Activated CD8-positive, alpha-beta memory T cell treated with anti-CD3 and anti-CD28 coated beads for 36 hours (primary cell): ENCODE results near the gene CCNB3. TPM values are rescaled to one million over a fixed set of nuclear protein-coding genes. Genes with fewer than 3 reads are reported as not detected.
"Not testable (repeated sequence)": the region's sequence is repeated elsewhere in the genome, so short reads cannot be mapped to it uniquely, and the experiment has no call there.

Source experiments
- CTCF ChIA-PET: fragments of 350-600 bp; sonication (Branson Sonifier 250); formaldehyde crosslinking; loops from one replicate; lab custom pipeline; 2021; ENCODE audit warnings: antibody characterized with exemption; lab: Charles Lee
- POLR2A ChIA-PET: fragments of 350-600 bp; sonication (Branson Sonifier 250); formaldehyde crosslinking; loops from one replicate; lab custom pipeline; 2021; ENCODE audit warnings: antibody characterized with exemption; lab: Charles Lee
- total RNA-seq, 2 experiments: library from RNA; stranded (reverse); gene quantifications; one replicate each; pipeline ENCODE4 v1.2.3, GENCODE V29; 2021

Gene CCNB3
- total RNA-seq, 2 experiments from 2014 or later, result 0.38 to 0.65 TPM

DNA sequence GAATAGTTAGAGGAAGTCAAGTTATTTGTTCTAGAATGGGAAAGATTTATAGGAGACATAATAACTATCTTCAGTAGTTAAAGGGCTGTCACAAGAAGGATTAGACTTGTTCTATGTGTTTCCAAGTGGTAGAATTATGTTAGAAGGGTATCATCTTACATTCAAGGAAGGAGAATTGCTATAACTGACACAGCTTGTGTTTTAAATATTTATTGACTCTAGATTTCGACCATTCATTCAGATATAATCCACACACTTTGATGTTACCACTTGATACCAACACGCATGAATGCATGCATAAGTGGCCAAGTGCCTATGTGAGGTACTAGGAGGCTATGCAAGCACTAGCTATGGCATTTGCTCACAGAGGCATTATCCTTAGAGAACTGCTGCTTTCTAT is 122.7 kb downstream of the CCNB3 start:
- POLR2A ChIA-PET, result no interaction called here
- CTCF ChIA-PET, result no interaction called here

GRCh38 chrX:50332668-50333067 is 128.1 kb downstream of the CCNB3 start:
- POLR2A ChIA-PET, result not testable (repeated sequence)

GRCh38 chrX:50333308-50333707 is 128.7 kb downstream of the CCNB3 start:
- ChIA-PET POLR2A (interaction anchor here (0.6 kb wide), 1 partner anchor 187 kb away, joined by 4 read pairs; no protein-coding TSS in a partner anchor), CTCF (no interaction called here)

More at GRCh38 chrX:50332668-50333067, 128.1 kb downstream of the CCNB3 start:
- CTCF ChIA-PET, result not testable (repeated sequence)

- POLR2A ChIA-PET, result no interaction called here
Observed at GRCh38 chrX:50343917-50344316, 139.4 kb downstream of the CCNB3 start.

GRCh38 chrX:50372966-50373365 is 168.4 kb downstream of the CCNB3 start:
- ChIA-PET CTCF (no interaction called here), POLR2A (no interaction called here)

More at GRCh38 chrX:50343917-50344316, 139.4 kb downstream of the CCNB3 start:
- CTCF ChIA-PET, result no interaction called here

GRCh38 chrX:50375481-50376267 is 171.1 kb downstream of the CCNB3 start:
- POLR2A ChIA-PET, result no interaction called here

DNA sequence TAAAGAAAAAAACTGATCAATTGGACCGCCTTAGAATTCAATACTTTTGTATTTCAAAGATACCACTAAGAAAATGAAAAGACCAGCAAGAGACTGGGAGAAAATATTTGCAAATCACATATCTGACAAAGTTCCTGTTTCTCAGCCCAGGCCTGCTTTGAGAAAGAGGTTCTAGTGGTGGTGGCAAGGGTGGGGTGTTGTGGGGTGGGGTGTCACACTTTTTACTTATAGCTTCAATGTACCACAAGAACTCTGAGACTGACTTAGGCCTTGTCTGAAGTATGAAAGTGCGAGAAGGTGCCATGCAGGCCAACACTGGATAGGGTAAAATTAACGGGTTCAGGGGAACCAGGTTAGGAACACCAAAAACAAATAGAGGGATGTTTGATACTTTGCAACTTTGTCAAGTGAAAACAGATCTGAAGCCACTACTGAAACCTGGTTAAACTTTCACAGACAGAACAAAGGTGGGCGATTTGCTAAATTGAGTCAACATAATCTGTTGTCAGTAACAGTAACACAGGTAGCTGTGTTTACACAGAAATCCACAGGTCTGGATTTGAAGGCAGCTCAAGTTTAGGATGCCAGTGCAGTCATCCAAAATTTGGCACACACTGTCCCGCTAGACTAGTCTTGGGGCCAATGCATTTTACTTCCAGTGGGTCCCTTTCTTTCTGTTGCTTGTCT is 177.3 kb downstream of the CCNB3 start:
- ChIA-PET POLR2A (no interaction called here), CTCF (no interaction called here)

More at GRCh38 chrX:50375481-50376267, 171.1 kb downstream of the CCNB3 start:
- CTCF ChIA-PET, result no interaction called here

- POLR2A ChIA-PET, result no interaction called here
- CTCF ChIA-PET, result no interaction called here
Observed at GRCh38 chrX:50386520-50386919, 182.0 kb downstream of the CCNB3 start.

GRCh38 chrX:50393902-50394301 is 189.3 kb downstream of the CCNB3 start:
- ChIA-PET CTCF (no interaction called here), POLR2A (no interaction called here)

Other genes with a start within 250 kb of the CCNB3 start
- gene AKAP4, start 3.8 kb upstream of the CCNB3 start, total RNA-seq, result not detected